SH-SY5Y (cell line): ENCODE results near the gene ANO9.

Source experiments
- GATA2 ChIP-seq: IDR thresholded peaks from 2 replicates; pipeline ENCODE4 v1.6.1; 2011; ENCODE audit warnings: mild to moderate bottlenecking, low read depth, low read length
- GATA3 ChIP-seq: IDR thresholded peaks from 2 replicates; pipeline ENCODE4 v1.6.1; 2011; ENCODE audit warnings: low read depth, mild to moderate bottlenecking, low read length, moderate library complexity

DNA sequence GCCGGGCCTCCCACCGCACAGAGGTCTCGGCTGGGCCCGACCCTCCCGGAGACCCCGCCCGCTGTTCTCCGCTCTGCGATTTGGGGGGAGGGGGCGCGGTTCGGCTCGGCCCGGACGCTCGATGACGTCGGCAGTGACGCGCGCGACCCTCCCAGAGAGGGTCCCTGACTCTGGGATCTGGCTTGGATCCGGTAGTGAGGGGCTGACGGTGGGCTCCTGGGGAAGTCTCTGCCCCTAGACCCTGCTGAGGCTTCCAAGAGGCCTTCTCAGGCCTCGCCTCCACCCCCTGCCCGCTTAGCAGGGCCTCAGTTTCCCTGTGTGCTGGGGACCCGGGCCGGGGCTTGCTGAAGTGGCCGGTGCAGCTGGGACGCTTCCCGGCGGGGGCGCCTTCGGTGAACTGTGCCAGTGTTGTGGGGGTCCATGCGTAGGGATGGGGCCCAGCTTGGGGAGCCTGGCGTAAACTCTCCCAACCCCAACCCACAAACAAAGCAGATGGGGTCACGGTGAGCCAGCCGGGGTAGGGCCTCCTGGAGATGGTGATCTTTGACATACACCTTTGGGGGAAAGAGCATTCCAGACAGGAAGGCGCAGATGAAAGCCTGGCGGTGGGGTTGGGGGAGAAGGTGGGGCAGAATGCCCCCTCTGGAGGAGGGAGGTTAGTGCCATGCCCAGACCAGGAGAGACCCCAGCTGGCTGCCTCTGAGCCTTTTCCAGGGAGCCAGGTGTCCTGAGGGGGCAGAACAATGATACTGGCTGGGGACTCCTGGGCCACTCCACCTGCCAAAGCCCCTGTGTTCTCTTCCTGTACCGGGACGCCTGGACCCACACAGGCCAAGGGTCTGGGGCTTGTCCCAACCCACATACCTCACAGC lies 71.5 kb downstream of the ANO9 start:
- TF ChIP-seq GATA2 (no peak), GATA3 (no peak)
